ENCODE measurements around the gene OR10G8. TPM values are rescaled to one million over a fixed set of nuclear protein-coding genes. Genes with fewer than 3 reads are reported as not detected.

The OR10G8 gene
- total RNA-seq (0.16 and 0.47 TPM in 2 replicates), polyA plus RNA-seq (not detected in 2 replicates)

GRCh38 chr11:124026498-124026897 is at the start of gene OR10G8:
Gene OR10G8 (plus strand): TSS chr11:124026798. CDS start chr11:124029623, 2,825 bp downstream.
- no peaks in the 10 kb centered on the region for H4K20me1 ChIP-seq (ENCODE audit: insufficient read depth, poor library complexity, severe bottlenecking)
- no peaks in the 10 kb centered on the region for H3K27me3 ChIP-seq
- H3K4me3 ChIP-seq = no peak within 1 kb of the TSS
- no peaks in the 10 kb centered on the region for H3K36me3 ChIP-seq (replicated peaks; ENCODE audit: insufficient read depth, low read depth)
- H3K9me2 ChIP-seq (replicated peaks; ENCODE audit: insufficient read depth) = no peaks in the 10 kb centered on the region
- H3K27ac ChIP-seq = no peak within 1 kb of the TSS
- no peaks in the 10 kb centered on the region for H3K9me3 ChIP-seq (ENCODE audit: low read depth)
- H3K4me1 ChIP-seq (ENCODE audit: insufficient read depth) = no peaks in the 10 kb centered on the region
- 88% methylated on average over 2 of the region's 2 CpGs for WGBS (ENCODE audit: low lambda C conversion rate, missing lambda C conversion rate)
- no peak within 1 kb of the TSS for H2AFZ ChIP-seq
- no peaks in the 10 kb centered on the region for H3K79me2 ChIP-seq
- TF ChIP-seq CTCF (IDR thresholded peaks at IDR 0.05; ENCODE audit: poor library complexity) = no peak
- TF ChIP-seq EZH2 (IDR thresholded peaks at IDR 0.05; ENCODE audit: borderline replicate concordance) = no peak
- no peak for TF ChIP-seq EZH2phosphoT487 (IDR thresholded peaks at IDR 0.05; ENCODE audit: low read depth, severe bottlenecking, unreplicated experiment)
- H3K4me2 ChIP-seq = no peak within 1 kb of the TSS
- DNase-seq (ENCODE audit: low spot score) = no peak

GRCh38 chr11:123977731-123978347 is 48.8 kb upstream of the OR10G8 start, which contains the start of gene OR10S1:
Gene OR10S1 (minus strand): TSS chr11:123977781. CDS start chr11:123977664, 117 bp downstream.
- DNase-seq (ENCODE audit: low spot score) = no peak
- H3K27ac ChIP-seq = no peak within 1 kb of the TSS
- H3K4me2 ChIP-seq = no peak within 1 kb of the TSS
- H3K9me3 ChIP-seq (ENCODE audit: low read depth) = no peaks in the 10 kb centered on the region
- no peak for TF ChIP-seq EZH2 (IDR thresholded peaks at IDR 0.05; ENCODE audit: borderline replicate concordance)
- no peak for TF ChIP-seq CTCF (IDR thresholded peaks at IDR 0.05; ENCODE audit: poor library complexity)
- no peak for TF ChIP-seq EZH2phosphoT487 (IDR thresholded peaks at IDR 0.05; ENCODE audit: low read depth, severe bottlenecking, unreplicated experiment)
- H4K20me1 ChIP-seq (ENCODE audit: insufficient read depth, poor library complexity, severe bottlenecking) = no peaks in the 10 kb centered on the region
- no peaks in the 10 kb centered on the region for H3K36me3 ChIP-seq (replicated peaks; ENCODE audit: insufficient read depth, low read depth)
- H3K4me1 ChIP-seq (ENCODE audit: insufficient read depth) = no peaks in the 10 kb centered on the region
- no peaks in the 10 kb centered on the region for H3K27me3 ChIP-seq
- no peak within 1 kb of the TSS for H2AFZ ChIP-seq
- no peaks in the 10 kb centered on the region for H3K79me2 ChIP-seq
- no peak within 1 kb of the TSS for H3K4me3 ChIP-seq
- H3K9me2 ChIP-seq (replicated peaks; ENCODE audit: insufficient read depth) = no peaks in the 10 kb centered on the region

GRCh38 chr11:123979311-123979710 is 47.3 kb upstream of the OR10G8 start:
- Histone ChIP-seq H3K9me2 (replicated peaks; ENCODE audit: insufficient read depth) (no peaks in the 10 kb centered on the region), H3K36me3 (replicated peaks; ENCODE audit: insufficient read depth, low read depth) (no peaks in the 10 kb centered on the region), H4K20me1 (ENCODE audit: insufficient read depth, poor library complexity, severe bottlenecking) (no peaks in the 10 kb centered on the region), H3K79me2 (no peaks in the 10 kb centered on the region), H3K27me3 (no peaks in the 10 kb centered on the region), H3K4me3 (no peak overlapping the region), H2AFZ (no peak overlapping the region), H3K9me3 (ENCODE audit: low read depth) (no peaks in the 10 kb centered on the region), H3K4me1 (ENCODE audit: insufficient read depth) (no peaks in the 10 kb centered on the region), H3K4me2 (no peak overlapping the region), H3K27ac (no peak overlapping the region)
- no peak for DNase-seq (ENCODE audit: low spot score)
- 79% methylated on average over 5 of the region's 5 CpGs for WGBS (ENCODE audit: low lambda C conversion rate, missing lambda C conversion rate)
- TF ChIP-seq CTCF (IDR thresholded peaks at IDR 0.05; ENCODE audit: poor library complexity) = no peak
- no peak for TF ChIP-seq EZH2 (IDR thresholded peaks at IDR 0.05; ENCODE audit: borderline replicate concordance)
- no peak for TF ChIP-seq EZH2phosphoT487 (IDR thresholded peaks at IDR 0.05; ENCODE audit: low read depth, severe bottlenecking, unreplicated experiment)

Data from hepatocyte (in vitro differentiated cells).